NCI-H1694 (cell line): ENCODE data around the gene CRIP1.

Source experiments
- DNase-seq: peaks from one replicate; lab custom pipeline; 2025; lab: John Stamatoyannopoulos, UW

Gene CRIP1

DNA sequence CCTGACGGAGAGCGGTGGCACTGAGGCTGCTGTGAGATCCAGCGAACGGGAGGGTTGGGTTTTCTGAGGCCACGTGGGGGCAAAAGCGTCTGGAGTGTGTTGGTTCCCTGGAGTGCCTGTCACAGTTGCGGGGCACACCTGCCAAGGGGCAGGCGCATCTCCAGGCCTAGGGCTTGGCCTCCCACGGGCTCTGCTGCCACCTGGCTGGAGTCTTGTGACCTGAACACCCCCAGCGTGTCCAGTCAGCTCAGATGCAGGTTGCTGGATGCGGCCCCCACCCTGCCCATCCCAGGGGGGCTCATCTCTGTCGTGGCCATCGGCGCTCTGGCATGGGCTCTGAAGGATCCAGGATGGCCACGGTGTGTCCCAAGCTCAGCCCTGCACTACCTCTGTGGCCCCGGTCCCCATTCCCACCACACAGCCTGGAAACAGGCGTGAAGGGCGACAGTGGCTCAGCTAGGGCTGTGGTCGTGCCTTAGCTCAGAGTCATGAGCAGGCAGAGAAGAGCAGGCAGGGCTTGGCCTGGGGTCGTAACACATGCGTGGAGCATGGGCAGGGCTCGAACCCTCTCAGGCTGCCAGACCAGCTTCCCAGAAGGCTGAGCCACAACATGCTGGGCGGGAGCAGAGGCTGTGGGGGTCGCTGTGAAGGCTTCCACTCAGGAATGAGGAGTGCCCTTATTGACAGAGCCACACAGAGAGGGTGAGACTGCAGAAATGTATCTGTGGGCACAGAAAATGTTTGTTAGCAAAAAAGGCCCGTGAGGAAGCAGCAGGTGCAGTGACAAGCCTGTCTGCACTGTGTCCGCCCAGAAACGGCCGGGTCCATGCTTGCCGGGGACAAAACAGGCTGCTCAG, 35.6 kb upstream of the CRIP1 start:
- DNase-seq: no peak

DNA sequence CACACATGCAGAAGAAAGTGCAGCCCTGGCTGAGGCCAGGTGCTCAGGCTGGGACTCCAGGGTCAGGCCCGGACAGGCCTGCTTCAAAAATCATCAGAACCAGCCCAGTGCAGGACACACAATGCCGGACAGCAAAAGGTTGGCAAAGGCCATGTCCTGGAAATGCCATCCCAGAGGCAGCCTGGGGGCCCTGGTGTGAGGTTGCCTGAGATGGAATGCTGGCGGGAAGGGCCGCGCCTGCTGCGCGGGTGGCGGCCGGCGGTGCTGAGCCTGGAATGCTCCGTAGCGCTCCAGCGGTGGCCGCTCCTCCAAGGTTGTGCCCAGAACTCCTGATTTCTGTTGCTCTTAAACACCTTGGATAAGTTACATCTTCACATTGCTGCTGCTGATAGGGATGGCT, 33.7 kb upstream of the CRIP1 start:
- DNase-seq: no peak

DNA sequence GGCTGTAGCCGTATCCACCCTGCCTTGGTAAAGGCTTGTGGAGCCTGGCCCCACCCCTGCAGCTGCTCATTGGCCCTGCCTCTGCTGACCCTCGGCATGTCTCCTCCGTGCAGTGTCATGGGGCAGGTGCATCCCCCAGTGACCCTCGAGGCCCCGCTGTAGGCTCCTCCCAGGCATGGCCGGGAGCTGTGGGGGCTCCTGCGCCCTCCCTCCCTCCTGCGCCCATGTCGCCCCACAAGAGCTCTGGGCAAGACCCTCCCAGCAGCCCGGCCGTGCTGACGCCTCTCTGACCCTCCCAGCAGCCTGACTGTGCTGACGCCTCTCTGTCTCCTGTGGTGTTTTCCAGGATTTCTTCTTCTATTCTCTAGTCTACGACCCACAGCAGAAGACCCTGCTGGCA, 32.8 kb upstream of the CRIP1 start:
- no peak for DNase-seq

DNA sequence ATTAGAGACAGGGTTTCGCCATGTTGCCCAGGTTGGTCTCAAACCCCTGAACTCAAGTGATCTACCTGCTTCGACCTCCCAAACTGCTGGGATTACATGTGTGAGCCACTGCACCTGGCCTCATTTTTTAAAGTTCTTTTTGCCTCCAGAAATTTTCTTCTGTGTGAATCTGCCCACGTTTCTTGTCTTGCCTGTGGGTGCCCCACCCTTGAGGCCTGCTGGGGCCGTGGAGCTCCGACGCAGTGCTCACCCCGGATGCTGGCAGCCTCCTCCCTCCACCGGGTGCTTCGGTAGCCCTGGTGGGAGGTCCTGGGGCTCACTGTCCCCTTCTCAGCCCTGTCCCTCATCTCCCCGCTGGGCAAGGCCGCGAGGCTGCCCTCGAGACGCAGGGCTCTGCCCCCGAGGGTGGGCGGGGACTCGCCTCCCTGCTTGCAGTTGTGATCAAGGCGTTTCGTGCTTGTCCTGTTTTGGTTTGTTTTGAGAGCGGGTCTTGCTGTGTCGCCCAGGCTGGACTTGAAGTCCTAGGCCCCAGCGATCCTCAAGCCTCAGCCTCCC, 31.5 kb upstream of the CRIP1 start:
- no peak for DNase-seq

DNA sequence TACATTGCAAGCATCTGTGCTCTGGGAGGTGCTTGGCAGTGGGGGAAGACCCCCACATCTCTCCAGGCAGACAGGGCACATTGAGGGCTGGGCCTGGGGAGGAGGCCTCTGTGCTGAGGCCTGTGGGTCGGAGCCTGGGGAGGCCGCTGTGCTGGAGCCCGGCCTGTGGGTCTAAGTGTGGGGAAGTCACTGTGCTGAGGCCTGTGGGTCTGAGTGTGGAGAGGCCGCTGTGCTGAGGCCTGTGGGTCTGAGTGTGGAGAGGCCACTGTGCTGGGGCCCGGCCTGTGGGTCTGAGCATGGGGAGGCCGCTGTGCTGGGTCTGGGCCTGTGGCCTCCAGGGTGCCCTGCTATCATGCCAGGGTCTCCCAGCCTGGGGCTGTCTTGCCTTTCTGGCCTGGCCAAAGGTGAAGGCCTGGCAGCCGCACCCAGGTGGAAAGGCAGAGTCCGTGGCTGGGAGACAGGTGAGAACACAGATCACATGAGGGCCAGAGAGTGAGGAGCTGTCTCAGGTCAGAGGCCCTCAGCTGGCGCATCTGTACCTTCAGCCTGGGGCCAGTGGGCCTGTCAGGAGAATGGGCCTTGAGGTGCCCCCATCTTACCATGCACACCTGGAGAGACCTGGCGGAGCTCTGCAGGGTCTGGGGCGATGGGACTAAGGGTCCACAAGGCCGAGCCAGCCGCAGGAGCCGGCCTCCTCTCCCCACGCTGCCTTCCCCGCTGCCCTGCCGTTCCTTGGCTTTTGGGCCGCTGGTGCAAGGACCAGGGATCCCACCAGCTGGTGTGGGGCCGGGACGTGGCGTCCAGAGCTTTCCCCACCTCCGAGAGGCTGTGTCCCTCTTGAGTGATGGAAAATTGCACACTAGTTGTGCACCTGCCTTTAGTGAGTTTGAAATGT, 30.7 kb upstream of the CRIP1 start:
- DNase-seq: no peak

DNA sequence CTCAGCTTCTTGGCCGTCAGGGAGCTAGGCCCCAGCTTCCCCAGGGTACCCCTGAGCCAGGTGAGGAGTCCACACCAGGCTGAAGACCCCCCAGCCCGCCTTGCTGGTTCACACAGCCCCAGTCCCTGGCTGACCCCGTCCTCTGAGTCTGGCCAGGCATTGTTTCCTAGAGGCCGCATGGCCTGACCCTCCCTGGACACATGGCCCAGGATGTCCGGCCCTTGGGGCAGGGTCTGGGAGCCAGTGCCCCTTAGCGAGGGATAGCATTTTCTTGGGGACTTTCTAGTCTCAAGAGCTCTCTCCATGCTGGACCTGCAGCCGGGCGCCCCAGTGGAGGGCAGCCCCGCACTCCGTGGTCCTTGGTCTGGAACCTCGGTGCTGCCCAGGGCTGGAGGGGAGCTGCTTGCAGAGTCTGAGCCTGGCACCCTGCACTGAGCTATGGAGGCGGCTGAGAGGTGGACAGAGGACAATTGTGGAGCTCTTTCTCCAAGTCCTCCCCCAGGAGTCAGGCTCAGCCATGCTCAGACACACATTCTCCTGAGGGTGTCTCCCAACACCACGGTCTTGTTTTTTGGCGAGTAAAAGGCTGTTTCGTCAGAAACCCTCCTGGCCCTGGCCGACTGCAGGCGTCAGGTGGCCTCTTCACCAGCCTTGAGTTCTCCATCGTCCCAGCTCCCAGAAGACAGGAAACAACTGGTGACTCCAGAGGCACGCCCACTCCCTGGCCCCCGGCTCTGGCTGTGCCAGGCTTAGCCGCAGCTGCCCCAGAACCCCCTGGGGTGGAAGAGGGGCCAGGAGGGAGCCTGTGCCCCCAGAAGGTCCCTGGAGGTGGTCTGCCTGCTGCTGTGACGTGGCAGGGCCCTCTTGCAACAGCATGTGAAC, 29.7 kb upstream of the CRIP1 start:
- DNase-seq: no peak

DNA sequence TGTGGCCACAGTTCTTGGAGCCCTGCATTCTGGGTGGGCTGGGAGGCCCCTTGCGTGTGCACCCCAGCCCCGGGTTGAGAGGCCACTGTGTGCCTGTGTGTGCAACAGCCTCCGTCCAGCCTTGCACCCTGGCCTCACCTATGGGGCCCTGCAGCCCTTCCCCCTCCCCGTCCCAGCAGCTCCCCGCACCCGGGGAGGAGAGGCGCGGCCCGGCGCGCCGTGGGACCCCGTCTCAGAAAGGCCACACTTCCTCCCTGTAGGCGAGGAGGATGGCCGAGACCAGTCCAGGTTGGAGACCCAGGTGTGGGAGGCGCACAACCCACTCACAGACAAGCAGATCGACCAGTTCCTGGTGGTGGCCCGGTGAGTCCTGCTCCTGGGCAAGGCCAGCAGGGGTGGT, 28.7 kb upstream of the CRIP1 start:
- DNase-seq: no peak

DNA sequence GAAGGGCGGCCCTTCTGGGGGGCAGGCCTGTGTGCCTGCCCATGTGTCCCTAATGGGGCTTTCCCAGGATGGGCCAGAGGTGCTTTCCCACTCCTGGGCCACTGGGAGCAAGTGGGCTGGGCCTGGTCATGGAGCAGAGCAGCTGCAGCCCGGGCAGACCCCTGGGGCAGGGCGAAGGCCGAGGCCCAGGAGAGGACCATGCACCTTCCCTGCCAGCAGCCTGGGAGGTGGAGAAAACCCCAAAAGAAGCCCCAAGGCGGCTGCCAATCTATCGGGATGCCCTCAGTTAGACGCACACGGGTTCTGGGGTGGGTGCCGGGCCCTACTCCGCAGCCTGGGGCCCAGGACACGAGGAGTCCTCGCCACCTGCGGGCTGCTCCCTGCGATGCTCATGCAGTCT, 28.1 kb upstream of the CRIP1 start:
- DNase-seq: no peak

DNA sequence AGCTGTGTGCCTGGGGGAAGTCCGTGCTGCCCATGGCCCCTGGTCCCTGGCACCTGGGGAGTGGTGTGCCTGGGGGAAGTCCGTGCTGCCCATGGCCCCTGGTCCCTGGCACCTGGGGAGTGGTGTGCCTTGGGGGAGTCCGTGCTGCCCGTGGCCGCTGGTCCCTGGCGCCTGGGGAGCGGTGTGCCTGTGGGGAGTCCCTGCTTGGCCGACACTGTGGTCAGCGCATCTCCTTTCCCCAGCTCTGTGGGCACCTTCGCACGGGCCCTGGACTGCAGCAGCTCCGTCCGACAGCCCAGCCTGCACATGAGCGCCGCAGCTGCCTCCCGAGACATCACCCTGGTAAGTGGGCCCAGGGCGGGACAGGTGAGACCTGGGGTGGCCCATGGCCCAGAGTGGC, 26.6 kb upstream of the CRIP1 start:
- DNase-seq: no peak

DNA sequence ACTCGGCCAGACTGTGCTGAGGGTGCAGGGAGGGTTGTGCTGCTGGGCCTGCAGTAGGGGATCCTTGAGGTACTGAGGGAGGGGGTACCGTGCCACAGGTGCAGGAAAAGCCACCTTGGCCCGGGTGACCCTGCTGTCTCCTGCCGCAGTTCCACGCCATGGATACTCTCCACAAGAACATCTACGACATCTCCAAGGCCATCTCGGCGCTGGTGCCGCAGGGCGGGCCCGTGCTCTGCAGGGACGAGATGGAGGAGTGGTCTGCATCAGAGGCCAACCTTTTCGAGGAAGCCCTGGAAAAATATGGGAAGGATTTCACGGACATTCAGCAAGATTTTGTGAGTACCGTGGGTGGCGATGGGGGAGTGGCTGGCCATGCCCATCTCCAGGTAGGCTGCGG, 26.1 kb upstream of the CRIP1 start:
- no peak for DNase-seq

DNA sequence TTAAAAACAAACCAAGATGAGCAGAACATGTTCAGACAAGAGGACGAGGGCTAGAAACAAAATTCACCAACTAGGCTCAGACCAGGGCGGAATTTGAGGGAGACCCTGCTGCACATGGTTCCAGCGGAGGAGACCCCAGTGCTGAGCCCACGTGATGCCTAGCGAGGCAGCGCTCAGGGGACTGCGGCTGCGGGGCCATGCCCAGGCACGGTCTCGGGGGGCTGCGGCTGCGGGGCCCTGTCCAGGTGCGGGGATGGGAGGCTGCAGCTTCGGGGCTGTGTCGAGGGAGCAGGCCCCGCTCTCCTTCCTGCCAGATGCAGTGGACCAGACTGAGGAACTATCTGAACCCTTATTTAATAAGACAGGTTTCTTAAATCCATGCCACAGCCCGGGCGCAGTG, 24.8 kb upstream of the CRIP1 start:
- no peak for DNase-seq

DNA sequence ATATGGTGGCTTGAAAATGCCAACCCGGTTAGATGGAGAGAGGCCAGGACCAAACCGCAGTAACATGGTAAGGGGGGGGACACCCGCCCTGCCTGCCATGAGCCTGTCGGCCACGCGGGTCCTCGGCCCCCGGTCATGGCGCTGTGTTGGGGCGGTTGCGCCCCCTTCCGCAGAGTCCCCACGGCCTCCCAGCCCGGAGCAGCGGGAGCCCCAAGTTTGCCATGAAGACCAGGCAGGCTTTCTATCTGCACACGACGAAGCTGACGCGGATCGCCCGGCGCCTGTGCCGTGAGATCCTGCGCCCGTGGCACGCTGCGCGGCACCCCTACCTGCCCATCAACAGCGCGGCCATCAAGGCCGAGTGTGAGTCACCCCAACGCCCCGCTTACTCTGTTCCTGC, 22.2 kb upstream of the CRIP1 start:
- no peak for DNase-seq

DNA sequence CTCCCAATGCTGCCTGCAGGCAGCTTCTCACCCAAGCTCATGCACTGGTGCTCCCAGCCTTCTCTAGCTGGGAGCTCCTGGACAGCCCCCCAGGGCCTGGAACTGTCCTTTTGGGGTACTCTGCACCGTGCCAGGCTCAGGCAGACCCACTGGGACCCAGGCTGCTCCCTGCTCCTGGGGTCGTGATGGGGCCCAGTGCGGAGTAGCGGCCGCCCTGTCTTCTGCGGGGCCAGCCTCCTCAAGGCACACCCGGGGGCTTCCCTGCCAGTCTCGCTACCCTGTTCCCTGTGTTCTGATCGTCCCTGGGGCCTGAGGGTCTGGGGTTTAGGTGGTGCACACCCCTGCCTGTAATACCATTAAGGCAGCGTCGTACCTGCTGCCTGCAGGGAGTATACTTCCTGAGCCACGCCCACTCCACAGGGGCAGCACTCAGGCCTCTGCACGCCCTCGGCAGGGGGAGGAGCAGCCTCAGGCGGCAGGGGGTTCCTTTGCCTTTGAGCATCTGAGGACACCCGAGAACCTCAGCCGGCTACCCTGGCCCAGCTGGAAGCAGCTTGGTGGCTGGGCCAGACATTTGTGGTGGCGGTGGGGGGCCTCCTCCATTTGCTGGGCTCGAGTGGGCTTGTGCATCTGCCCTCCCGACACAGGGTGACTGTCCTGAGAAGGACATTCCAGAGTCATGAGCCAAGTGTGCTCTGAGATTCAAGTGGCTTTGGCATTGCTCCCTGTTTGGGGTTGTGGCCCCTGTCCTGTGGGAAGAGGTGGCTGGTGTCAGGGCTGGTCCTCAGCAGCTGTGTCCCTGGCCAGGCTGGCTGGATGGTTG, 21.3 kb upstream of the CRIP1 start:
- no peak for DNase-seq

DNA sequence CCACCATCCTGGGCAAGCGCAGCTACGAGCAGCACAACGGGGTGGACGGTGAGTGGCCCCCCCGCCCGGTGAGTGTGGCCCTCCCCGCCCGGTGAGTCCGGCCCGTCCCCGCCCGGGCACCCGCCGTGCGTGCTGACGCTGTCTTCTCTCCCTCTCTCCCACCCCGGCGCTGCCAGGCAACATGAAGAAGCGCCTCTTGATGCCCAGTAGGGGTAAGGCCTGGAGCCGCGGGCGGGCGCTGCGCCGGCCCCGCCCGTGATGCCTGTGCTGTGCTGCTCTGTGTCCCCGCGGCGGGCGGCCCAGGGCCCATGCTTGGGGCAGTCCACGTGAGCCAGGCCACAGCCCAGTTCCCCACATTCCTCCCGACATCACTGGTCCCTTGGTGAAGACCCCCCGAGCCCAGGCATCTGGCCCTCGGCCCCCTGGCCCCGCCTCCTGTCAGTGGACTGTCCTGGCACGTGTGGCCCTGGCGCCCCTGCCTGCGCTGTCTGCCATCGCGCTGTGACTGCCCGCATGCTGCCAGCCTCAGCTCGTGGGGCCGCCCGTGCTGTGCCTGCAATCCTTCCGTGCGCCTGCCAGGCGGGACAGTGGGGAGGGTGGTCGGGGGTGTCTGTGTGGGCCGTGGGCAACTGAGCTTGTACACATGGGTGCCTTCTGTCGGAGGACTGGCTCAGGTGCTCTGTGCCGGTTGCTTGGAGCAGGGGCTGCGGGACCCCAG, 20.0 kb upstream of the CRIP1 start:
- DNase-seq: no peak

DNA sequence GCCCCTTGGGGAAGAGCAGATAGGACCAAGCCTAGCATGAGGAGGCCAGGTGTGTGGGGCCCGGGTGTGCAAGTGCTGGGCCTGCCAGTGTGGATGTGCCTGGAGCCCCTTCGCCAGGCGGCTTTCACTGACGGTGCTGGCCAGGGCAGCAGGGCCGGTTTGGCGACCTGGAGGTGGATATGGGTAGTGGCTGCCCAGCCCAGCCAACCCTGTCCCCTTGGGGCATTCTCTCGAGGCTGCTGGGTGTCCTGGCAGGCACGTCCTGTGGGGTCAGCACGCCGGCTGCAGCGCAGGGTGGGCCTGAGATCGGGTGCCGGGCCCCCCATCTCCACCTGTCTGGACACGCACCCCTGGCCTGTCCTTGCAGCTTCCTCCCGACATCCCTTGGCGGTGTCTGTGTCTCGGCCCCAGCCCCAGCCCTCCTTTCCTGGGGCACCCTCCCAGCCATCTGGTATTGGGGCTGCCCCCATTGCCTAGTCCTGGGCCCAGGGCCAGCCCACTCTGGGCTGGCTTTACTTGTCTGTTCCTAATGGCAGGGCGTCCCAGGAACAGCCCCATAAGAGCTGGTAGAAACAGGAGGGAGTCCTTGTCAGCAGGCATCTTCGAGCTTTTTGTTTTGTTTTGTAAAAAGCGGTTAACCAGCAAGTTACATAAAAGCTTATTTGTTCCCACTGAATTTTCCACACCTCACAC, 19.3 kb upstream of the CRIP1 start:
- DNase-seq: peak; percentile 61

DNA sequence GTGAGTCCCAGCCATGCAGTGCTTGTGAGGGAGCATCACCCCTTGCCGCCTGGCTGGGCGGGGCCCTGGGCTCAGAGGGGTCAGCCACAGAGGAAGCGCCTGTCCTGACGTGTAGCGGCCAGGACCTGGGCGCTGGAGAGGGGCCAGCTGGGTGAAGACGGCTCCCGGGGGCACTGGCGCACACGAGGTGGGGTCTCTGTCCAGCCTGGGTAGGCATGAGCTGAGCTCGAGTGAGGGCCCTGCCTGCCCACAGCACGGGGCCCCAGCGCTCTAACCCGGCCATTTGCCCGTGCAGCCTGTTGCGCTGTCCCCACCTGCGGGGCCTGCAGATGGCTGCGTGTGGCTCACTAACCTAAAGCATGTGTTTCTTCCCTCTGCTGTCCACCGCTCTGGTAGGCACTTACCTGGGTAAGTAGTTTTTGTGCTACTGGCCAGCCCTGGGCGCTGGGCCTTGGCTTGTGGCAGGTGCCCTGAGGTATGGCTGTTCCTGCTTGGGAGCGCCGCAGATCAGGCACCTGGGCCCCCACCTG, 18.7 kb upstream of the CRIP1 start:
- no peak for DNase-seq

DNA sequence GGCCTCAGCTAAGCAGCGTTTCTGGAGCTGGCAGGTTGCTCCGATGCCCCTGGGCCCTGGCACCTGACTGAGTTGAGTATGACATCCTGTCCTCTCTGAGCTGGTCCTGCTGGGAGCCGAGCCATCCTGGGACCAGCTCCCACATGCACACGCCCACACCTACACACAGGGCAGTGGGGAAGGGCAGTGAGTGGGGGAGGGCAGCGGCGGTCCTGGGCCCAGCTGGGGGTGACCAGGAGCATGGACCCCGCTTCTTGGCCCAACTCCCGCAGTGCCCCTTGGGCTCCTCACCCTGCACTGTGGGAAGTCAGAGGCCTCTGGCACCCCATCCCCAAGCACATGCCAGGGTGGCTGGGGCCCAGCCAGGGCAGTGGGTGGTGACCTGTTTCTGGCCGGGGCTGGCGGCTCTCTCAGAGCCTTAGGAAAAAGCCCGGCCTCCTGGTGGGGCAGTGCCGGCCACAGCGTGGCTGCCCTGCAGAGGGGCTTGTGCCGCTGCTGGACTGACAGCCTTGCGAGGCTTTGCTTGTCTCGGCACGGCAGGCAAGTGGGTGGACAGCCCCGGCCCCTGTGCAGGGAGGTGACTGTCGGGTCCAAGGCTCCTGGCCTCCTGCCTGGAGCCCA, 18.0 kb upstream of the CRIP1 start:
- no peak for DNase-seq

DNA sequence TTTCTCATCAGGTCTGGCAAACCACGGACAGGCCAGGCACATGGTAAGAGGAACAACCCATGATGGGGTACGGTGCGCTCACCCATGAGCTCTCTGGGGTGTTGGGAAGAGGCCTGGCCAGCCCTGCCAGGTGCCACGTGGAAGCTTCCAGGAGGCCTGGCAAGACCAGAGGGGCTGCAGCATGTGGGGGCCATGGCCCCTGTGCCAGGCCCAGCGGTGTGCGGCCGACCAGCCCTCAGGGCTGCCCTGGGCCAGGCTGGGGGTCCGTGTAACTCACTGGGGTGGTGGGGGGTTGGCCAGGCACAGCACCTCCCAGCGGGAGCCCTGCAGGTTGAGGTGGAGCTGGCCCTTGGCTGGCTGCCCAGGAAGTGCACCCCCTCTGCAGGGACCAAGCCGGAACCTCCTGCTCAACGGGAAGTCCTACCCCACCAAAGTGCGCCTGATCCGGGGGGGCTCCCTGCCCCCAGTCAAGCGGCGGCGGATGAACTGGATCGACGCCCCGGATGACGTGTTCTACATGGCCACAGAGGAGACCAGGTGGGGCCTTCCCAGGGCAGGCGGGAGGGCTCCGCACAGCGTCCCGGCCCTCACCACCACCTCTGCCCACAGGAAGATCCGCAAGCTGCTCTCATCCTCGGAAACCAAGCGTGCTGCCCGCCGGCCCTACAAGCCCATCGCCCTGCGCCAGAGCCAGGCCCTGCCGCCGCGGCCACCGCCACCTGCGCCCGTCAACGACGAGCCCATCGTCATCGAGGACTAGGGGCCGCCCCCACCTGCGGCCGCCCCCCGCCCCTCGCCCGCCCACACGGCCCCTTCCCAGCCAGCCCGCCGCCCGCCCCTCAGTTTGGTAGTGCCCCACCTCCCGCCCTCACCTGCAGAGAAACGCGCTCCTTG, 17.0 kb upstream of the CRIP1 start:
- DNase-seq: no peak
